IMR-90 (cell line): Measurements from ENCODE around the gene SLC39A11. TPM values are rescaled to one million over a fixed set of nuclear protein-coding genes. Genes with fewer than 3 reads are reported as not detected.

Experiments used
- ATAC-seq: fragments of 200-7000 bp; cut with Tn5 transposase; 2 replicates; pipeline ENCODE4 v1.9.1; 2020; ENCODE audit warnings: low read depth, mild to moderate bottlenecking, moderate library complexity
- BruUV-seq: library from RNA; stranded (reverse); fragments of 400-500 nt; replicated peaks from 2 replicates; lab custom pipeline; 2021; lab: Mats Ljungman, UMichigan
- CTCF ChIA-PET: fragments of 300-600 bp; formaldehyde crosslinking; extraction: SDS; loops from one replicate; lab custom pipeline; 2021; ENCODE audit warnings: antibody characterized with exemption; lab: Yijun Ruan, JAX
- POLR2A ChIA-PET: fragments of 300-600 bp; sonication (Branson Sonifier 250); formaldehyde crosslinking; loops from one replicate; lab custom pipeline; 2022; ENCODE audit warnings: antibody characterized with exemption; ENCODE audit not compliant: unreplicated experiment; lab: Charles Lee
- DNase-seq: peaks from one replicate; pipeline ENCODE4 v3.0.0; 2013
- H2AFZ ChIP-seq: replicated peaks from 2 replicates; pipeline ENCODE3; 2013; ENCODE audit warnings: low read length, mild to moderate bottlenecking; ENCODE audit not compliant: poor library complexity
- H2AK5ac ChIP-seq: 2 replicates; pipeline ENCODE4 v1.6.1; 2013; ENCODE audit warnings: low read depth, low read length, inconsistent platforms
- H2AK9ac ChIP-seq: replicated peaks from 2 replicates; pipeline ENCODE3; 2013; ENCODE audit warnings: mild to moderate bottlenecking, low read depth, low read length, moderate library complexity; ENCODE audit not compliant: poor library complexity
- H2BK120ac ChIP-seq: 2 replicates; pipeline ENCODE4 v1.6.1; 2013; ENCODE audit warnings: low read depth, low read length, inconsistent platforms
- H2BK15ac ChIP-seq: 3 replicates; pipeline ENCODE4 v1.6.1; 2013; ENCODE audit warnings: low read depth, low read length, inconsistent platforms
- H2BK20ac ChIP-seq: 2 replicates; pipeline ENCODE4 v1.6.1; 2013; ENCODE audit warnings: low read depth, mild to moderate bottlenecking, inconsistent platforms, low read length, moderate library complexity
- H2BK5ac ChIP-seq: 2 replicates; pipeline ENCODE4 v1.6.1; 2013; ENCODE audit warnings: mild to moderate bottlenecking, low read depth, low read length, inconsistent platforms; ENCODE audit not compliant: poor library complexity, severe bottlenecking
- H3K14ac ChIP-seq: replicated peaks from 2 replicates; pipeline ENCODE4 v1.6.1; 2013; ENCODE audit warnings: low read depth, low read length, inconsistent platforms
- H3K18ac ChIP-seq: 2 replicates; pipeline ENCODE4 v1.6.1; 2013; ENCODE audit warnings: low read depth, low read length, control low read depth
- H3K23ac ChIP-seq: 2 replicates; pipeline ENCODE4 v1.6.1; 2013; ENCODE audit warnings: low read depth, low read length, inconsistent platforms
- H3K27ac ChIP-seq: 2 replicates; pipeline ENCODE4 v1.5.1; 2013; ENCODE audit warnings: mild to moderate bottlenecking, control low read depth, low read length; ENCODE audit not compliant: insufficient read depth
- H3K27me3 ChIP-seq: 2 replicates; pipeline ENCODE4 v1.6.1; 2013; ENCODE audit warnings: low read length; ENCODE audit not compliant: control insufficient read depth, insufficient read depth
- H3K36me3 ChIP-seq: 2 replicates; pipeline ENCODE4 v1.6.1; 2013; ENCODE audit warnings: low read length, mixed read lengths; ENCODE audit not compliant: control insufficient read depth, insufficient read depth
- H3K4ac ChIP-seq: 2 replicates; pipeline ENCODE4 v1.6.1; 2013; ENCODE audit warnings: low read depth, low read length, inconsistent platforms
- H3K4me1 ChIP-seq: 2 replicates; pipeline ENCODE4 v1.6.1; 2013; ENCODE audit warnings: low read length, mixed read lengths; ENCODE audit not compliant: control insufficient read depth, insufficient read depth
- H3K4me2 ChIP-seq: 2 replicates; pipeline ENCODE4 v1.6.1; 2013; ENCODE audit warnings: low read depth, mild to moderate bottlenecking, control low read depth, low read length, moderate library complexity
- H3K4me3 ChIP-seq: 2 replicates; pipeline ENCODE4 v1.5.1; 2013; ENCODE audit warnings: low read depth, mild to moderate bottlenecking, control low read depth, low read length, moderate library complexity; ENCODE audit not compliant: insufficient read depth
- H3K56ac ChIP-seq: 2 replicates; pipeline ENCODE4 v1.6.1; 2013; ENCODE audit warnings: low read length, inconsistent platforms; ENCODE audit not compliant: insufficient read depth; ENCODE audit errors: extremely low read depth
- H3K79me1 ChIP-seq, 2 experiments: 2 replicates each; pipeline ENCODE4 v1.6.1; 2013; ENCODE audit warnings: low read length in 2 of 2, inconsistent platforms in 1 of 2, low read depth in 1 of 2
- H3K9ac ChIP-seq: 2 replicates; pipeline ENCODE4 v1.6.1; 2013; ENCODE audit warnings: low read depth, low read length, control low read depth
- H3K9me1 ChIP-seq: 2 replicates; pipeline ENCODE4 v1.6.1; 2013; ENCODE audit warnings: low read length, inconsistent platforms; ENCODE audit not compliant: insufficient read depth
- H3K9me3 ChIP-seq: 2 replicates; pipeline ENCODE4 v1.6.1; 2013; ENCODE audit warnings: low read length; ENCODE audit not compliant: control insufficient read depth, insufficient read depth
- H4K20me1 ChIP-seq: 2 replicates; pipeline ENCODE4 v1.6.1; 2013; ENCODE audit warnings: low read length, inconsistent platforms; ENCODE audit not compliant: insufficient read depth
- H4K5ac ChIP-seq: 2 replicates; pipeline ENCODE4 v1.6.1; 2013; ENCODE audit warnings: mild to moderate bottlenecking, low read depth, low read length, control low read depth
- H4K8ac ChIP-seq, 2 experiments: 2 replicates each; pipeline ENCODE4 v1.6.1; 2013; ENCODE audit warnings: low read depth in 2 of 2, low read length in 2 of 2, control low read depth in 1 of 2, inconsistent platforms in 1 of 2
- H4K91ac ChIP-seq: 2 replicates; pipeline ENCODE4 v1.6.1; 2013; ENCODE audit warnings: low read depth, low read length, inconsistent platforms; ENCODE audit not compliant: insufficient read depth
- BHLHE40 ChIP-seq: fragments of 150-350 bp; IDR thresholded peaks from 2 replicates; pipeline ENCODE4 v1.6.1; 2016; ENCODE audit warnings: mild to moderate bottlenecking, low read depth, low read length
- MAFK ChIP-seq: IDR thresholded peaks from 2 replicates; pipeline ENCODE4 v1.6.1; 2012; ENCODE audit warnings: low read depth, low read length, improper control_type of control experiment
- MXI1 ChIP-seq: IDR thresholded peaks from 2 replicates; pipeline ENCODE4 v1.6.1; 2012; ENCODE audit warnings: low read depth, mild to moderate bottlenecking, low read length, moderate library complexity, borderline replicate concordance
- NFE2L2 ChIP-seq: fragments of 150-350 bp; IDR thresholded peaks from 2 replicates; pipeline ENCODE4 v1.6.1; 2016; ENCODE audit warnings: low read depth, mild to moderate bottlenecking, low read length
- POLR2A ChIP-seq: IDR thresholded peaks from 2 replicates; pipeline ENCODE4 v1.6.1; 2012; ENCODE audit warnings: mild to moderate bottlenecking, low read depth, low read length
- RCOR1 ChIP-seq: IDR thresholded peaks from 2 replicates; pipeline ENCODE4 v1.6.1; 2012; ENCODE audit warnings: mild to moderate bottlenecking, low read length, improper control_type of control experiment; ENCODE audit not compliant: insufficient replicate concordance
- WGBS, 2 experiments: methylation state at CpG; one replicate each; pipeline versions ENCODE4 v1.1.5 to v1.1.7; 2013; ENCODE audit warnings: missing lambda C conversion rate in 2 of 2; ENCODE audit not compliant: insufficient read length in 1 of 2; ENCODE audit errors: extremely low coverage in 2 of 2; 5-methylcytosine and 5-hydroxymethylcytosine counted together
- dilution Hi-C: fragments of 300-500 bp; cut with HindIII; formaldehyde crosslinking; loops from one replicate; pipeline ENCODE4 v1.14.3; 2018; ENCODE audit warnings: low sequenced_read_pairs; ENCODE audit not compliant: unreplicated experiment
- in situ Hi-C: fragments of 300-500 bp; cut with MboI; formaldehyde crosslinking; loops from 3 replicates; pipeline ENCODE4 v1.14.3; 2019; ENCODE audit warnings: low sequenced_read_pairs, inconsistent platforms, mixed read lengths
- intact Hi-C: fragments of 100-400 bp; cut with micrococcal nuclease; formaldehyde crosslinking; loops from 2 replicates; pipeline ENCODE4 v1.10.0; 2022
- polyA plus RNA-seq, 3 experiments: library from polyadenylated mRNA; depleted of rRNA; stranded (reverse); fragments of >200 nt; gene quantifications; 2 replicates each; pipeline ENCODE4 v1.2.3, GENCODE V29; 2012; ENCODE audit warnings: low replicate concordance in 1 of 3
- total RNA-seq: library from RNA; depleted of rRNA; stranded (reverse); fragments of >200 nt; gene quantifications from 2 replicates; pipeline ENCODE4 v1.2.3, GENCODE V29; 2012
- TF ChIP-seq, protein P1 (sequence below): fragments of 150-350 bp; IDR thresholded peaks from 2 replicates; pipeline ENCODE4 v1.6.1; 2017; ENCODE audit warnings: mild to moderate bottlenecking, antibody characterized with exemption, low read length, low read depth
- TF ChIP-seq, protein P2 (sequence below): conservative IDR thresholded peaks from 2 replicates; pipeline ENCODE4 v1.5.1; 2012; ENCODE audit warnings: mild to moderate bottlenecking, low read depth, low read length, improper control_type of control experiment

The SLC39A11 gene
- total and polyA plus RNA-seq, 2 of the 4 experiments (the other 2 are of a cell fraction), result 8.8 to 14.3 TPM

DNA sequence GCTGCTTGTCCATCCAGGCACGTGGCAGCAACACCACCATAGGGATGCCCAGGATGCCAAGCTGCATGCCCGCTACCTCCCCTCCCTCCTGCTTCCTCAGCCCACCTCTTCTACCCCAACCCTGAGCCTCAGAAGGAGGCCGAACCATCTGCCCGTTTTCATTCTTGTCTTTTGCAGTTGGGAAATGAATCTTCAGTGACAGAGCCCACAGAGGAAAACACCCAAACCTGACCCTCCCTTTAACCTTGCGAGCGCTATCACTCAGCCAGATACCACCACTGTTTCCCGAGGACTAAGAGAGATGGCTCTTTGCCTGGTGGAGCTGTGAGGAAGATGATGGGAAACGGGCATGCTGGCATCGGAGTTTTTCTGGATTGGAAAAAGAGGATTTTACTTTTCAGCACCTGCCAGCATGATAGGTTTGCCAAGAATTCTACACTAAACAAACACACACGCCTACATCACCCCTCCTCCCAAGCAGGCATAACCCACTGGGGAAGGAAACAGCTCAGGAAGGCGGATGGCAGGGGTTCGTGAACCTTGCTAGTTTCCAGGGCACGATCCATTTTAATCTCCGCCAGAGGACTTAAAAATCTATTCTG is 457.4 kb downstream of the SLC39A11 start:
- H3K36me3 ChIP-seq, result no peaks in the 10 kb centered on the region
- dilution Hi-C loops, result no loop called here
- CTCF ChIA-PET, result no interaction called here
- TF ChIP-seq MAFK (no peak), BHLHE40 (no peak), MXI1 (no peak), POLR2A (no peak), RCOR1 (no peak), NFE2L2 (no peak)
- TF ChIP-seq, protein P1, sequence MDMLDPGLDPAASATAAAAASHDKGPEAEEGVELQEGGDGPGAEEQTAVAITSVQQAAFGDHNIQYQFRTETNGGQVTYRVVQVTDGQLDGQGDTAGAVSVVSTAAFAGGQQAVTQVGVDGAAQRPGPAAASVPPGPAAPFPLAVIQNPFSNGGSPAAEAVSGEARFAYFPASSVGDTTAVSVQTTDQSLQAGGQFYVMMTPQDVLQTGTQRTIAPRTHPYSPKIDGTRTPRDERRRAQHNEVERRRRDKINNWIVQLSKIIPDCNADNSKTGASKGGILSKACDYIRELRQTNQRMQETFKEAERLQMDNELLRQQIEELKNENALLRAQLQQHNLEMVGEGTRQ, result no peak
- TF ChIP-seq, protein P2, sequence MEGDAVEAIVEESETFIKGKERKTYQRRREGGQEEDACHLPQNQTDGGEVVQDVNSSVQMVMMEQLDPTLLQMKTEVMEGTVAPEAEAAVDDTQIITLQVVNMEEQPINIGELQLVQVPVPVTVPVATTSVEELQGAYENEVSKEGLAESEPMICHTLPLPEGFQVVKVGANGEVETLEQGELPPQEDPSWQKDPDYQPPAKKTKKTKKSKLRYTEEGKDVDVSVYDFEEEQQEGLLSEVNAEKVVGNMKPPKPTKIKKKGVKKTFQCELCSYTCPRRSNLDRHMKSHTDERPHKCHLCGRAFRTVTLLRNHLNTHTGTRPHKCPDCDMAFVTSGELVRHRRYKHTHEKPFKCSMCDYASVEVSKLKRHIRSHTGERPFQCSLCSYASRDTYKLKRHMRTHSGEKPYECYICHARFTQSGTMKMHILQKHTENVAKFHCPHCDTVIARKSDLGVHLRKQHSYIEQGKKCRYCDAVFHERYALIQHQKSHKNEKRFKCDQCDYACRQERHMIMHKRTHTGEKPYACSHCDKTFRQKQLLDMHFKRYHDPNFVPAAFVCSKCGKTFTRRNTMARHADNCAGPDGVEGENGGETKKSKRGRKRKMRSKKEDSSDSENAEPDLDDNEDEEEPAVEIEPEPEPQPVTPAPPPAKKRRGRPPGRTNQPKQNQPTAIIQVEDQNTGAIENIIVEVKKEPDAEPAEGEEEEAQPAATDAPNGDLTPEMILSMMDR, result no peak
- BruUV-seq, result no TSS peak
- H4K5ac ChIP-seq, result no peak overlapping the region
- H3K23ac ChIP-seq, result no peak overlapping the region
- no peak overlapping the region for H2BK5ac ChIP-seq
- H3K27me3 ChIP-seq, result peaks cover 7% of the 10 kb centered on the region
- 31% methylated on average over 3 of the region's 14 CpGs; no CpG with 5 or more reads in 1 of the 2 experiments for WGBS, 2 experiments
- DNase-seq (no peak), ATAC-seq (no peak)
- no peak overlapping the region for H2BK20ac ChIP-seq
- H4K8ac ChIP-seq, result no peak overlapping the region
- intact Hi-C loops, result no loop called here
- no peak overlapping the region for H3K14ac ChIP-seq
- H2AK5ac ChIP-seq, result no peak overlapping the region; the same call in 1 of the 2 replicates
- in situ Hi-C loops, result no loop called here
- no peak overlapping the region for H2AFZ ChIP-seq
- H3K4me2 ChIP-seq, result no peak overlapping the region
- POLR2A ChIA-PET, result no interaction called here
- H3K79me1 ChIP-seq, result no peaks in the 10 kb centered on the region
- H3K18ac ChIP-seq, result no peak overlapping the region
- H3K9me1 ChIP-seq, result no peaks in the 10 kb centered on the region
- no peak overlapping the region for H3K9ac ChIP-seq
- no peak overlapping the region for H3K56ac ChIP-seq
- no peak overlapping the region for H2AK9ac ChIP-seq
- no peaks in the 10 kb centered on the region for H3K4me1 ChIP-seq
- H3K27ac ChIP-seq, result no peak overlapping the region
- H4K20me1 ChIP-seq, result no peaks in the 10 kb centered on the region
- no peak overlapping the region for H3K4me3 ChIP-seq
- no peak overlapping the region for H2BK15ac ChIP-seq
- no peaks in the 10 kb centered on the region for H3K9me3 ChIP-seq
- H4K91ac ChIP-seq, result no peak overlapping the region
- H2BK120ac ChIP-seq, result no peak overlapping the region
- no peak overlapping the region for H3K4ac ChIP-seq
